PC-9 (cell line): ENCODE results near the gene VPS8. TPM values are rescaled to one million over a fixed set of nuclear protein-coding genes. Genes with fewer than 3 reads are reported as not detected.

Source experiments
- BruUV-seq: library from RNA; stranded (reverse); fragments of 400-500 nt; replicated peaks from 2 replicates; lab custom pipeline; 2021; lab: Mats Ljungman, UMichigan
- CTCF ChIA-PET: fragments of 300-600 bp; sonication (Branson Sonifier 250); formaldehyde crosslinking; loops from one replicate; lab custom pipeline; 2022; ENCODE audit warnings: antibody characterized with exemption; lab: Charles Lee
- POLR2A ChIA-PET: fragments of 300-600 bp; sonication (Branson Sonifier 250); formaldehyde crosslinking; loops from one replicate; lab custom pipeline; 2022; ENCODE audit warnings: antibody characterized with exemption; ENCODE audit not compliant: unreplicated experiment; lab: Charles Lee
- DNase-seq, 2 experiments: peaks; one replicate each; pipeline versions ENCODE4 v3.0.0 to v3.0.0-alpha.2; 2015 to 2022; ENCODE audit warnings: mixed read lengths in 1 of 2
- H2AFZ ChIP-seq: fragments of 200-600 bp; sonication (generic); 2 replicates; pipeline ENCODE4 v1.8.1; 2017; ENCODE audit warnings: antibody characterized with exemption
- H3F3A ChIP-seq: fragments of 200-600 bp; sonication (generic); 2 replicates; pipeline ENCODE4 v1.8.1; 2017; ENCODE audit warnings: antibody characterized with exemption, mild to moderate bottlenecking, low read depth; ENCODE audit not compliant: insufficient read depth
- H3K27ac ChIP-seq: fragments of 200-600 bp; sonication (generic); 2 replicates; pipeline ENCODE4 v1.6.1; 2016; ENCODE audit warnings: mixed run types
- H3K27me3 ChIP-seq: fragments of 200-600 bp; sonication (generic); 2 replicates; pipeline ENCODE4 v1.6.1; 2016; ENCODE audit warnings: low read depth, mixed run types; ENCODE audit not compliant: insufficient read depth
- H3K36me3 ChIP-seq: fragments of 200-600 bp; sonication (generic); 2 replicates; pipeline ENCODE4 v1.6.1; 2016; ENCODE audit warnings: low read depth, mixed run types
- H3K4me1 ChIP-seq: fragments of 200-600 bp; sonication (generic); replicated peaks from 2 replicates; pipeline ENCODE4 v1.6.1; 2016; ENCODE audit warnings: mixed run types; ENCODE audit not compliant: insufficient read depth
- H3K4me2 ChIP-seq: fragments of 200-600 bp; sonication (generic); 2 replicates; pipeline ENCODE4 v1.6.1; 2017; ENCODE audit warnings: mixed run types
- H3K4me3 ChIP-seq: fragments of 200-600 bp; sonication (generic); 2 replicates; pipeline ENCODE4 v1.6.1; 2016; ENCODE audit warnings: mixed run types
- H3K79me2 ChIP-seq: fragments of 200-600 bp; sonication (generic); 2 replicates; pipeline ENCODE4 v1.6.1; 2017; ENCODE audit warnings: low read depth, mixed run types
- H3K9me2 ChIP-seq: fragments of 200-600 bp; sonication (generic); 2 replicates; pipeline ENCODE4 v1.8.1; 2017; ENCODE audit warnings: mild to moderate bottlenecking; ENCODE audit not compliant: insufficient read depth
- H3K9me3 ChIP-seq: fragments of 200-600 bp; sonication (generic); 2 replicates; pipeline ENCODE4 v1.8.1; 2016; ENCODE audit warnings: low read depth; ENCODE audit not compliant: insufficient read depth
- H4K20me1 ChIP-seq: fragments of 200-600 bp; sonication (generic); 2 replicates; pipeline ENCODE4 v1.8.1; 2017; ENCODE audit not compliant: insufficient read depth
- CTCF ChIP-seq: fragments of 200-600 bp; sonication (generic); conservative IDR thresholded peaks from 2 replicates; pipeline ENCODE4 v1.6.1; 2017; ENCODE audit warnings: mixed run types, antibody characterized with exemption, mild to moderate bottlenecking, moderate library complexity
- EZH2 ChIP-seq: fragments of 200-600 bp; sonication (generic); IDR thresholded peaks from 2 replicates; pipeline ENCODE4 v1.8.0; 2017; ENCODE audit warnings: antibody characterized with exemption, low read depth
- intact Hi-C: fragments of 100-400 bp; cut with micrococcal nuclease; formaldehyde crosslinking; loops from one replicate; pipeline ENCODE4 v1.10.0; 2022; ENCODE audit not compliant: unreplicated experiment
- total RNA-seq: library from RNA; stranded (reverse); gene quantifications from 2 replicates; pipeline ENCODE4 v1.2.3, GENCODE V29; 2021

VPS8 gene
- total RNA-seq, 1 experiment from 2014 or later, result 80.8 TPM

- BruUV-seq, result no TSS peak
- H3K9me2 ChIP-seq, result no peaks in the 10 kb centered on the region
- no peaks in the 10 kb centered on the region for H3K9me3 ChIP-seq
- no peaks in the 10 kb centered on the region for H3K79me2 ChIP-seq
- no peak overlapping the region for H3K4me3 ChIP-seq
- no peaks in the 10 kb centered on the region for H3K27me3 ChIP-seq
- H3K4me1 ChIP-seq, result no peaks in the 10 kb centered on the region
- no peaks in the 10 kb centered on the region for H3F3A ChIP-seq
- H3K4me2 ChIP-seq, result no peak overlapping the region
- no peak overlapping the region for H3K27ac ChIP-seq
- H2AFZ ChIP-seq, result no peak overlapping the region
- H4K20me1 ChIP-seq, result no peaks in the 10 kb centered on the region; the same call in 1 of the 2 replicates
- no peaks in the 10 kb centered on the region for H3K36me3 ChIP-seq
- intact Hi-C loops, result no loop called here
- TF ChIP-seq CTCF (no peak), EZH2 (no peak)
- POLR2A ChIA-PET, result no interaction called here
- no peak for DNase-seq
- CTCF ChIA-PET, result no interaction called here
These were observed 237.7 kb downstream of the VPS8 start for GRCh38 chr3:185049710-185050109.

DNA sequence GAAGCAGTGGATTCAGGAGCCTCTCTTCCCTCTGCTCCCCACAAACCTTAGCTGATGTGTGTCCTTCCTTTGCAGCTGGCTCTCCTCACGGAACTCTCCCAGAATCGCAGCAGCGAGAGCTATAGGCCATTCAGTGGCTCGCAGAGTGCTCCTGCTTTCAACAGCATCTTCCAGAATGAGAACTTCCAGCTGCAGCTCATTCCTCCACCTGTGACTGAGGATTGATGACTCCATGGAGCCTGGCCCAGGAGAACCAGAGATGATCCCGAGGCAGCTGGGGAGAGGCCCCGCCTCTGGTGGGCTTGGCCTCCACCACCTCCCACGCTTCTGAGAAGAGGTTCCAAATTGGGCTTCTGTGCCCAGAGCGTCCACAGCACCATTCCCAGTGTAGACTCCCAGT, 239.8 kb downstream of the VPS8 start:
- H3K4me2 ChIP-seq, result no peak overlapping the region
- H3K9me3 ChIP-seq, result peaks cover 6% of the 10 kb centered on the region
- H3K36me3 ChIP-seq, result no peaks in the 10 kb centered on the region
- no peak overlapping the region for H3K4me3 ChIP-seq
- BruUV-seq, result no TSS peak
- H3K27me3 ChIP-seq, result no peaks in the 10 kb centered on the region
- H3K79me2 ChIP-seq, result no peaks in the 10 kb centered on the region
- CTCF ChIA-PET, result no interaction called here
- H4K20me1 ChIP-seq, result no peaks in the 10 kb centered on the region; the same call in 1 of the 2 replicates
- H3K9me2 ChIP-seq, result no peaks in the 10 kb centered on the region
- intact Hi-C loops, result no loop called here
- no peak overlapping the region for H3K27ac ChIP-seq
- no peak overlapping the region for H2AFZ ChIP-seq
- TF ChIP-seq CTCF, result no peak
- TF ChIP-seq EZH2, result no peak
- POLR2A ChIA-PET, result interaction anchor here (0.8 kb wide), 1 partner anchor 534 kb away, joined by 4 read pairs; the partner anchor contains the start of gene SENP2
- no peaks in the 10 kb centered on the region for H3K4me1 ChIP-seq
- no peaks in the 10 kb centered on the region for H3F3A ChIP-seq
- no peak for DNase-seq

DNA sequence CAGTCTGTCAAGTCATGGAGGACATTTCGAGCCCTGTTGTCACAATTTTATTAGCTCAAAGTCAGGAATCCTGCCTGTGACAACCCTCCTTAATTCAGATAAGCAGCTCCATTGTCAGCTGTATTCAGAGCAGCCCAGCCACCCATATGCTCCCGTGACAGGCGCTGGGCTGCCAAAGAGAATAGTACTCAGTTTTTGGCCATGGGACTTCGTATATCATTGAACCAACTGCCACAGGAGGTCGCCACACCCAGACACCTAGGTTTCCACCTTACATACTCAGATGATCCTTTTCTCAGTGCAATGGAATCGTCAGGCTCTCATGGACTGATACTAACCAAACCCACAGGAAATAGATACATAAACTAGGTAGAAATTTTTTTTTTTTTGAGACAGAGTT, 240.7 kb downstream of the VPS8 start:
- no peak for TF ChIP-seq EZH2
- TF ChIP-seq CTCF, result no peak
- Histone ChIP-seq H3K4me2 (no peak overlapping the region), H3K79me2 (no peaks in the 10 kb centered on the region), H3K4me1 (no peaks in the 10 kb centered on the region), H3K9me2 (no peaks in the 10 kb centered on the region), H4K20me1 (no peaks in the 10 kb centered on the region), H3K36me3 (no peaks in the 10 kb centered on the region), H3K27me3 (no peaks in the 10 kb centered on the region), H2AFZ (no peak overlapping the region), H3K27ac (no peak overlapping the region), H3F3A (no peaks in the 10 kb centered on the region), H3K4me3 (no peak overlapping the region), H3K9me3 (peaks cover 10% of the 10 kb centered on the region)
- DNase-seq, result no peak
- ChIA-PET CTCF (no interaction called here), POLR2A (interaction anchor here (0.6 kb wide), 1 partner anchor 48 kb away, joined by 9 read pairs; no protein-coding TSS in a partner anchor)
- BruUV-seq, result no TSS peak
- intact Hi-C loops, result no loop called here
